Left ventricle myocardium superior (tissue), 1 donor: ENCODE data around the gene PLCB2. TPM values are rescaled to one million over a fixed set of nuclear protein-coding genes. Genes with fewer than 3 reads are reported as not detected.

Source experiments
- ATAC-seq: fragments of 200-7000 bp; cut with Tn5 transposase; one replicate; pipeline ENCODE4 v1.9.1; 2020; ENCODE audit warnings: mild to moderate bottlenecking, moderate library complexity
- DNase-seq: peaks from one replicate; pipeline ENCODE4 v3.0.0-alpha.2; 2020
- intact Hi-C: fragments of 100-400 bp; cut with micrococcal nuclease; formaldehyde crosslinking; loops from one replicate; pipeline ENCODE4 v1.11.0; 2022
- total RNA-seq: library from RNA; stranded (reverse); fragmentation: NEBNext Ultra II Directional; extraction: Animal tissue kit (Norgen Biotek cat#: 25700); gene quantifications from one replicate; pipeline ENCODE4 v1.2.1, GENCODE V29; 2021
- donor health status: DM: no; HTN: yes; CAD: no; lungs with severe emphysema.

The PLCB2 gene
- total RNA-seq, 1 donor from 2014 or later = 7.5 TPM

GRCh38 chr15:40329804-40330203, 22.1 kb upstream of the PLCB2 start:
- ATAC-seq = no peak
- DNase-seq = no peak
- intact Hi-C loops = no loop called here

GRCh38 chr15:40328751-40329150, 21.0 kb upstream of the PLCB2 start:
- intact Hi-C loops = no loop called here
- no peak for ATAC-seq
- DNase-seq = no peak

- DNase-seq (no peak), ATAC-seq (no peak)
- intact Hi-C loops = no loop called here
Measured at GRCh38 chr15:40328176-40328575, 20.4 kb upstream of the PLCB2 start.

- intact Hi-C loops = no loop called here
- ATAC-seq (no peak), DNase-seq (no peak)
Measured at GRCh38 chr15:40327457-40327856, 19.7 kb upstream of the PLCB2 start.

- ATAC-seq (no peak), DNase-seq (no peak)
- intact Hi-C loops = no loop called here
Measured at GRCh38 chr15:40325700-40326099, 18.0 kb upstream of the PLCB2 start.

GRCh38 chr15:40325188-40325587, 17.5 kb upstream of the PLCB2 start:
- intact Hi-C loops = no loop called here
- ATAC-seq = no peak
- no peak for DNase-seq

GRCh38 chr15:40323953-40324937, 16.5 kb upstream of the PLCB2 start:
- ATAC-seq (no peak), DNase-seq (peak; percentile 61)
- intact Hi-C loops = no loop called here

- intact Hi-C loops = no loop called here
- ATAC-seq = peak; percentile 88
- DNase-seq = peak; percentile 96
Measured at GRCh38 chr15:40323239-40323952, 15.7 kb upstream of the PLCB2 start, which contains the start of gene INAFM2. Gene INAFM2, plus strand, starts transcription at chr15:40323692. Its CDS starts 364 bp downstream, at chr15:40324056.

GRCh38 chr15:40322531-40323238, 14.9 kb upstream of the PLCB2 start:
- DNase-seq (no peak), ATAC-seq (no peak)
- intact Hi-C loops = no loop called here

- intact Hi-C loops = no loop called here
- ATAC-seq = peak; percentile 15
- no peak for DNase-seq
Measured at GRCh38 chr15:40320931-40321371, 13.2 kb upstream of the PLCB2 start.

- no peak for ATAC-seq
- DNase-seq = no peak
- intact Hi-C loops = no loop called here
Measured at GRCh38 chr15:40320409-40320808, 12.7 kb upstream of the PLCB2 start.

GRCh38 chr15:40317580-40317979, 9.8 kb upstream of the PLCB2 start:
- ATAC-seq (no peak), DNase-seq (no peak)
- intact Hi-C loops = no loop called here

- ATAC-seq (no peak), DNase-seq (no peak)
- intact Hi-C loops = no loop called here
Measured at GRCh38 chr15:40316931-40317330, 9.2 kb upstream of the PLCB2 start.

GRCh38 chr15:40314723-40315276, 7.1 kb upstream of the PLCB2 start:
- DNase-seq (no peak), ATAC-seq (no peak)
- intact Hi-C loops = no loop called here

- peak; percentile 63 for DNase-seq
- peak; percentile 71 for ATAC-seq
- intact Hi-C loops = no loop called here
Measured at GRCh38 chr15:40313531-40314398, 6.0 kb upstream of the PLCB2 start.

GRCh38 chr15:40312370-40313158, 4.8 kb upstream of the PLCB2 start:
- DNase-seq (no peak), ATAC-seq (no peak)
- intact Hi-C loops = no loop called here

GRCh38 chr15:40310993-40311392, 3.3 kb upstream of the PLCB2 start:
- ATAC-seq (no peak), DNase-seq (no peak)
- intact Hi-C loops = no loop called here
